H1 (cell line): ENCODE results near the gene CAPZB. TPM values are rescaled to one million over a fixed set of nuclear protein-coding genes. Genes with fewer than 3 reads are reported as not detected.

Experiments
- CTCF ChIA-PET: fragments of 300-600 bp; sonication (Branson Sonifier 250); formaldehyde crosslinking; loops from one replicate; lab custom pipeline; 2021; ENCODE audit not compliant: partially characterized antibody; lab: Charles Lee
- POLR2A ChIA-PET: fragments of 300-600 bp; sonication (Branson Sonifier 250); formaldehyde crosslinking; loops from one replicate; lab custom pipeline; 2021; ENCODE audit warnings: inconsistent platforms; ENCODE audit not compliant: partially characterized antibody; lab: Charles Lee
- DNase-seq, 2 experiments: peaks; one replicate each; pipeline versions ENCODE4 v3.0.0 to v3.0.0-alpha.2; 2010 to 2022; ENCODE audit warnings: low spot score in 2 of 2, low read depth in 1 of 2, mixed read lengths in 1 of 2
- FAIRE-seq: peaks from 2 replicates; lab custom pipeline; 2011; peaks lifted over from hg19 to GRCh38; lab: Jason Lieb, UNC
- H2AFZ ChIP-seq: 2 replicates; pipeline ENCODE4 v1.8.1; 2012; ENCODE audit warnings: low read length, inconsistent platforms
- H2AK5ac ChIP-seq: 2 replicates; pipeline ENCODE4 v1.6.1; 2013; ENCODE audit warnings: low read depth, low read length
- H2BK120ac ChIP-seq: replicated peaks from 2 replicates; pipeline ENCODE3; 2013; ENCODE audit warnings: low read depth, low read length, inconsistent platforms
- H2BK12ac ChIP-seq: 2 replicates; pipeline ENCODE4 v1.6.1; 2013; ENCODE audit warnings: low read depth, low read length
- H2BK15ac ChIP-seq: 2 replicates; pipeline ENCODE4 v1.6.1; 2013; ENCODE audit warnings: low read length
- H2BK20ac ChIP-seq: 2 replicates; pipeline ENCODE4 v1.6.1; 2013; ENCODE audit warnings: low read length
- H2BK5ac ChIP-seq: 2 replicates; pipeline ENCODE4 v1.6.1; 2013; ENCODE audit warnings: low read depth, low read length
- H3K14ac ChIP-seq: 2 replicates; pipeline ENCODE4 v1.6.1; 2013; ENCODE audit warnings: inconsistent platforms; ENCODE audit not compliant: insufficient read length
- H3K18ac ChIP-seq: 2 replicates; pipeline ENCODE4 v1.6.1; 2013; ENCODE audit warnings: low read length; ENCODE audit errors: extremely low read depth
- H3K23ac ChIP-seq: 2 replicates; pipeline ENCODE4 v1.6.1; 2013; ENCODE audit warnings: inconsistent platforms; ENCODE audit not compliant: insufficient read length
- H3K23me2 ChIP-seq: 2 replicates; pipeline ENCODE4 v1.6.1; 2013; ENCODE audit warnings: low read depth, low read length
- H3K27ac ChIP-seq: 2 replicates; pipeline ENCODE4 v1.6.1; 2011; ENCODE audit warnings: low read depth, low read length, inconsistent platforms
- H3K27me3 ChIP-seq, 4 experiments: replicated peaks in 1 of 4; 1 replicate in 1 of 4; 2 replicates in 3 of 4; pipeline versions ENCODE4 v1.6.1 to v1.8.1; 2011 to 2013; ENCODE audit warnings: low read length in 3 of 4, mild to moderate bottlenecking in 3 of 4, inconsistent platforms in 2 of 4, mixed read lengths in 2 of 4, moderate library complexity in 1 of 4; ENCODE audit not compliant: control insufficient read depth in 3 of 4, insufficient read depth in 3 of 4; ENCODE audit errors: extremely low read depth in 1 of 4
- H3K36me3 ChIP-seq, 4 experiments: 2 replicates each; pipeline versions ENCODE4 v1.6.1 to v1.8.1; 2011 to 2013; ENCODE audit warnings: mild to moderate bottlenecking in 4 of 4, low read length in 3 of 4, moderate library complexity in 2 of 4, control low read depth in 1 of 4, inconsistent platforms in 1 of 4; ENCODE audit not compliant: insufficient read depth in 4 of 4, control insufficient read depth in 2 of 4
- H3K4ac ChIP-seq: replicated peaks from 2 replicates; pipeline ENCODE3; 2013; ENCODE audit warnings: low read length, low read depth, mixed read lengths, inconsistent platforms; ENCODE audit not compliant: insufficient read length
- H3K4me1 ChIP-seq, 4 experiments: replicated peaks in 1 of 4; 1 replicate in 1 of 4; 2 replicates in 3 of 4; pipeline versions ENCODE4 v1.6.1 to v1.8.1; 2011 to 2013; ENCODE audit warnings: low read length in 3 of 4, inconsistent platforms in 2 of 4, mixed read lengths in 1 of 4; ENCODE audit not compliant: insufficient read depth in 4 of 4, control insufficient read depth in 3 of 4
- H3K4me2 ChIP-seq, 2 experiments: 2 replicates each; pipeline versions ENCODE4 v1.6.1 to v1.8.1; 2011 to 2013; ENCODE audit warnings: low read depth in 2 of 2, low read length in 2 of 2, control low read depth in 1 of 2, inconsistent platforms in 1 of 2, mild to moderate bottlenecking in 1 of 2; ENCODE audit not compliant: insufficient read depth in 1 of 2
- H3K4me3 ChIP-seq, 4 experiments: fragments of 200-600, 300-600 bp in 1 of 4; sonication (generic), shearing (Covaris generic), sonication (Bioruptor Twin) in 1 of 4; 2 replicates each; pipeline versions ENCODE4 v1.5.1 to v1.8.1; 2011 to 2016; ENCODE audit warnings: low read length in 4 of 4, low read depth in 3 of 4, control low read depth in 2 of 4, inconsistent platforms in 2 of 4, mild to moderate bottlenecking in 2 of 4, mixed read lengths in 1 of 4, moderate library complexity in 1 of 4; ENCODE audit not compliant: insufficient read depth in 2 of 4; ENCODE audit errors: extremely low read depth in 1 of 4
- H3K56ac ChIP-seq: replicated peaks from 2 replicates; pipeline ENCODE3; 2013; ENCODE audit warnings: low read depth, mild to moderate bottlenecking, mixed read lengths, low read length, inconsistent platforms; ENCODE audit not compliant: insufficient read length
- H3K79me1 ChIP-seq: 2 replicates; pipeline ENCODE4 v1.6.1; 2013; ENCODE audit warnings: low read depth, low read length, control low read depth
- H3K79me2 ChIP-seq, 2 experiments: 2 replicates each; pipeline versions ENCODE4 v1.6.1 to v1.8.1; 2012 to 2013; ENCODE audit warnings: low read length in 2 of 2, mild to moderate bottlenecking in 2 of 2, inconsistent platforms in 1 of 2; ENCODE audit not compliant: insufficient read depth in 2 of 2, control insufficient read depth in 1 of 2
- H3K9ac ChIP-seq, 4 experiments: replicated peaks in 1 of 4; 1 replicate in 1 of 4; 2 replicates in 3 of 4; pipeline versions ENCODE4 v1.6.1 to v1.8.1; 2011 to 2013; ENCODE audit warnings: low read depth in 3 of 4, low read length in 3 of 4, control low read depth in 2 of 4, mild to moderate bottlenecking in 2 of 4, moderate library complexity in 2 of 4, inconsistent platforms in 1 of 4; ENCODE audit errors: extremely low read depth in 1 of 4
- H3K9me3 ChIP-seq, 2 experiments: 2 replicates each; pipeline versions ENCODE4 v1.6.1 to v1.8.1; 2012 to 2013; ENCODE audit warnings: mild to moderate bottlenecking in 2 of 2, moderate library complexity in 2 of 2, control low read depth in 1 of 2, inconsistent platforms in 1 of 2, low read depth in 1 of 2, low read length in 1 of 2, mixed read lengths in 1 of 2; ENCODE audit not compliant: insufficient read depth in 2 of 2
- H4K20me1 ChIP-seq, 2 experiments: replicated peaks in 1 of 2; 2 replicates each; pipeline versions ENCODE3 to v1.8.1; 2011 to 2013; ENCODE audit warnings: inconsistent platforms in 2 of 2, low read length in 2 of 2, mild to moderate bottlenecking in 1 of 2; ENCODE audit not compliant: insufficient read depth in 2 of 2, control insufficient read depth in 1 of 2
- H4K5ac ChIP-seq: 2 replicates; pipeline ENCODE4 v1.6.1; 2013; ENCODE audit warnings: low read length, low read depth, mixed read lengths, inconsistent platforms; ENCODE audit not compliant: insufficient read length
- H4K8ac ChIP-seq: 2 replicates; pipeline ENCODE4 v1.8.0; 2013; ENCODE audit warnings: mild to moderate bottlenecking, moderate library complexity, low read length, inconsistent platforms; ENCODE audit not compliant: insufficient read depth; ENCODE audit errors: extremely low read depth
- H4K91ac ChIP-seq: replicated peaks from 2 replicates; pipeline ENCODE3; 2013; ENCODE audit warnings: low read length, mixed read lengths, inconsistent platforms; ENCODE audit not compliant: insufficient read length
- ATF3 ChIP-seq: IDR thresholded peaks from 2 replicates; pipeline ENCODE4 v1.6.1; 2011; ENCODE audit warnings: low read depth, mild to moderate bottlenecking, low read length; ENCODE audit not compliant: insufficient read depth
- CBX8 ChIP-seq: fragments of 300-800, 300-1000 bp; sonication (generic); IDR thresholded peaks from 2 replicates; pipeline ENCODE4 v1.7.1; 2016; ENCODE audit warnings: low read depth, low read length, borderline replicate concordance
- CHD2 ChIP-seq: IDR thresholded peaks from 2 replicates; pipeline ENCODE4 v1.6.1; 2012; ENCODE audit warnings: low read length, improper control_type of control experiment
- CREB1 ChIP-seq: IDR thresholded peaks from 2 replicates; pipeline ENCODE4 v1.6.1; 2012; ENCODE audit warnings: inconsistent platforms
- FOSL1 ChIP-seq: IDR thresholded peaks from 2 replicates; pipeline ENCODE4 v1.6.1; 2011; ENCODE audit warnings: mild to moderate bottlenecking, low read depth, low read length, moderate library complexity; ENCODE audit not compliant: insufficient read depth
- HDAC6 ChIP-seq: IDR thresholded peaks from one replicate; pipeline ENCODE4 v1.7.1; 2012; ENCODE audit warnings: low read depth, mild to moderate bottlenecking, inconsistent platforms, low read length, moderate library complexity
- MAFK ChIP-seq: IDR thresholded peaks from 2 replicates; pipeline ENCODE4 v1.6.1; 2012; ENCODE audit warnings: low read depth, mild to moderate bottlenecking, improper control_type of control experiment, low read length
- PHF8 ChIP-seq: fragments of 200-600 bp; sonication (generic); conservative IDR thresholded peaks from 2 replicates; pipeline ENCODE4 v1.7.1; 2012; ENCODE audit warnings: low read depth, mild to moderate bottlenecking, inconsistent platforms, low read length, moderate library complexity
- RAD21 ChIP-seq, 2 experiments: IDR thresholded peaks in 1 of 2; conservative IDR thresholded peaks in 1 of 2; 2 replicates each; pipeline ENCODE4 v1.6.1; 2011; ENCODE audit warnings: low read depth in 2 of 2, low read length in 2 of 2, improper control_type of control experiment in 1 of 2, inconsistent platforms in 1 of 2, mild to moderate bottlenecking in 1 of 2, moderate library complexity in 1 of 2
- SIRT6 ChIP-seq: IDR thresholded peaks from one replicate; pipeline ENCODE4 v1.7.1; 2012; ENCODE audit warnings: low read length, inconsistent platforms
- SRF ChIP-seq: IDR thresholded peaks from 2 replicates; pipeline ENCODE4 v1.6.1; 2011; ENCODE audit warnings: mild to moderate bottlenecking, low read depth, low read length, moderate library complexity
- SUZ12 ChIP-seq: fragments of 200-600 bp; sonication (generic); IDR thresholded peaks from 2 replicates; pipeline ENCODE4 v1.6.1; 2012; ENCODE audit warnings: mild to moderate bottlenecking, inconsistent platforms, low read length, moderate library complexity, mixed read lengths
- TCF12 ChIP-seq: IDR thresholded peaks from 2 replicates; pipeline ENCODE4 v1.6.1; 2011; ENCODE audit warnings: low read depth, mild to moderate bottlenecking, low read length
- WGBS, 2 experiments: shearing (Covaris generic) in 1 of 2; methylation state at CpG; one replicate each; pipeline versions ENCODE4 v1.1.6 to v1.1.7; 2013 to 2015; ENCODE audit warnings: low lambda C conversion rate in 2 of 2, mixed read lengths in 2 of 2, inconsistent platforms in 1 of 2, low coverage in 1 of 2, missing lambda C conversion rate in 1 of 2; ENCODE audit not compliant: insufficient replicate concordance in 2 of 2, insufficient coverage in 1 of 2, insufficient read length in 1 of 2; ENCODE audit errors: extremely low coverage in 1 of 2, missing lambda C conversion rate in 1 of 2; 5-methylcytosine and 5-hydroxymethylcytosine counted together
- polyA plus RNA-seq, 7 experiments: library from polyadenylated mRNA; depleted of rRNA in 3 of 7; stranded (reverse) in 5 of 7; unstranded in 2 of 7; fragments of >200 nt in 5 of 7; fragments of 200-250 nt in 2 of 7; gene quantifications; 1 replicate in 5 of 7; 2 replicates in 1 of 7; 4 replicates in 1 of 7; pipeline versions ENCODE4 v1.2.1 to v1.2.3, GENCODE V29; 2011 to 2013; ENCODE audit warnings: missing spikeins in 2 of 7, mixed read lengths in 2 of 7
- total RNA-seq: library from RNA; stranded (reverse); fragmentation: NEBNext Ultra II Directional; extraction: Animal tissue kit (Norgen Biotek cat#: 25700); gene quantifications from 2 replicates; pipeline ENCODE4 v1.2.1, GENCODE V29; 2021

Gene CAPZB
- total and polyA plus RNA-seq, 2 of the 8 experiments (the other 6 are each of a cell fraction or from before 2014, with no cell fraction given) = 162 to 371 TPM

GRCh38 chr1:19310061-19310460 lies 175.3 kb downstream of the CAPZB start:
- POLR2A ChIA-PET = interaction anchor here (0.6 to 16.9 kb wide), 5 partner anchors 13 to 77 kb away, joined by 3 to 143 read pairs (median 4); partner anchors contain the start of genes AKR7A3, EMC1 and MRTO4
- 96% methylated on average over 7 of the region's 7 CpGs; no CpG with 5 or more reads in 1 of the 2 experiments for WGBS, 2 experiments
- no peak overlapping the region for H2BK20ac ChIP-seq
- no peak for TF ChIP-seq MAFK
- TF ChIP-seq SUZ12 = no peak
- TF ChIP-seq SIRT6 = no peak
- TF ChIP-seq CREB1 = no peak
- TF ChIP-seq TCF12 = no peak
- no peak for TF ChIP-seq CHD2
- no peak for TF ChIP-seq PHF8
- TF ChIP-seq CBX8 = no peak
- TF ChIP-seq HDAC6 = no peak
- TF ChIP-seq RAD21 (IDR thresholded peaks at IDR 0.05 in 1 of 2, conservative IDR thresholded peaks at IDR 0.05 in 1 of 2; ENCODE audit: low read depth in 2 of 2, low read length in 2 of 2) = no peak
- TF ChIP-seq SRF = no peak
- no peak for TF ChIP-seq FOSL1
- TF ChIP-seq ATF3 = no peak

More at GRCh38 chr1:19310061-19310460, 175.3 kb downstream of the CAPZB start:
- Histone ChIP-seq H3K4me2 (no peak overlapping the region; a peak in 1 of 4 replicates), H4K91ac (no peak overlapping the region), H2BK12ac (no peak overlapping the region), H2AFZ (no peak overlapping the region), H3K14ac (no peak overlapping the region), H3K27me3 (peaks cover 0 to 4% (median 1%) of the 10 kb centered on the region in 4 experiments; a peak in 1 of 7 replicates), H3K9ac (no peak overlapping the region), H3K27ac (no peak overlapping the region), H4K5ac (no peak overlapping the region), H3K36me3 (peaks cover 5 to 21% (median 11%) of the 10 kb centered on the region in 4 experiments; a peak in 7 of 8 replicates), H3K79me2 (peaks cover 0 to 2% of the 10 kb centered on the region in 2 experiments; a peak in 1 of 4 replicates), H2BK5ac (no peak overlapping the region), H3K18ac (no peak overlapping the region), H3K4me1 (peaks cover 0 to 14% (median 7%) of the 10 kb centered on the region in 4 experiments; a peak in 6 of 7 replicates), H2BK15ac (no peak overlapping the region), H2BK120ac (no peak overlapping the region), H3K23ac (no peak overlapping the region), H3K4ac (no peak overlapping the region), H4K8ac (no peak overlapping the region), H3K4me3 (no peak overlapping the region), H3K9me3 (no peaks in the 10 kb centered on the region), H3K56ac (no peak overlapping the region), H3K23me2 (peaks cover 10% of the 10 kb centered on the region; the same call in 1 of the 2 replicates), H2AK5ac (no peak overlapping the region), H4K20me1 (peaks cover 6 to 10% of the 10 kb centered on the region in 2 experiments), H3K79me1 (peaks cover 2% of the 10 kb centered on the region; the same call in 1 of the 2 replicates)
- DNase-seq = no peak
- no peak for FAIRE-seq
- CTCF ChIA-PET = interaction anchor here (0.6 to 1.5 kb wide), 6 partner anchors 32 to 929 kb away, joined by 3 to 6 read pairs (median 3); no protein-coding TSS in a partner anchor
